ENCODE measurements around the gene KIF12.

DNA sequence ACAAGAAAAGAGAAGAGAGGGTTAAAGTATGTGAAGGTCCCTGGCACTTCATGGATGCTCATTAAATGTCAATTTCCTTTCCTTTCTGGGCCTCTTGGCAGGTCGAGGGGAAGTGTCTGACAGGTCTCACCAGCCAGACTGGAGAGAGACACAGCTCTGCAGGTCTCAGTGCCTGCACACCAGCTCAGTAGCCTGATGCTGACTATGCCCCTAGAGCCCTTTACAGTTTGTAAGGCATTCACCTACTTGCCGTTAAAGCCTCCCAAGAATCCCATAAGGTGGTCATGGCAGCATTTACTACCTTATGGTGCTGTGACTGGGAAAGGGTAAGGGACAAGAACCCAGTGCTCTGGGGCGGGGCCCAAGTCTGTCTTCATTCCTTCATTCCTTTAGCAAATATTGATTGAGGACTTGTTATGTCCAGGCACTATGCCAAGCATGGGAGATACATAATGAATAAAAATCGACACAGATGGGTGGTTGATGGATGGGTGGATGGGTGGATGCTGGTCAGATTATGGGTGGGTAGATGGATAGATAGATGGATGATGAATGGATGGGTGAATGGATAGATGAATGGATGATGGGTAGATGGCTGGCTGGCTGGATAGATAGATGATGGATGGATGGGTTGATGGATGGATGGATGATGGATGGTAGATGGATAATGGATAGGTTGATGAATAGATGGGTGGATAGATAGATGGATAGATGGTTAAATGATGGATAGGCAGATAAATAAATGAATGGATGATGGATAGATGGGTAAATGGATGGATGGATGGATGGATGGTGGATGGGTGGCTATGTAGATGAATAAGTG, 21.3 kb upstream of the KIF12 start:
- TF ChIP-seq CTCF (conservative IDR thresholded peaks at IDR 0.05 in 1 of 2, IDR thresholded peaks at IDR 0.05 in 1 of 2; ENCODE audit: extremely low read depth in 1 of 2, insufficient read depth in 1 of 2, low read depth in 1 of 2, low read length in 2 of 2): no peak
- TF ChIP-seq EZH2 (IDR thresholded peaks at IDR 0.05; ENCODE audit: borderline replicate concordance, low read length): no peak

All from mammary epithelial cell (primary cell).